ENCODE data around the gene ZBTB39. TPM values are rescaled to one million over a fixed set of nuclear protein-coding genes. Genes with fewer than 3 reads are reported as not detected.

ZBTB39 gene
- total and polyA plus RNA-seq, 2 of the 8 experiments (the other 6 are each of a cell fraction or from before 2014, with no cell fraction given) = 19.3 to 25.0 TPM

- no peak for TF ChIP-seq HDAC2 (IDR thresholded peaks at IDR 0.05; ENCODE audit: borderline replicate concordance in 1 of 2, low read depth in 2 of 2, low read length in 2 of 2)
Measured at GRCh38 chr12:57027011-57027804, 20.9 kb upstream of the ZBTB39 start (continued).

All from H1 (cell line).